ENCODE data around the gene MED27.

MED27 gene

DNA sequence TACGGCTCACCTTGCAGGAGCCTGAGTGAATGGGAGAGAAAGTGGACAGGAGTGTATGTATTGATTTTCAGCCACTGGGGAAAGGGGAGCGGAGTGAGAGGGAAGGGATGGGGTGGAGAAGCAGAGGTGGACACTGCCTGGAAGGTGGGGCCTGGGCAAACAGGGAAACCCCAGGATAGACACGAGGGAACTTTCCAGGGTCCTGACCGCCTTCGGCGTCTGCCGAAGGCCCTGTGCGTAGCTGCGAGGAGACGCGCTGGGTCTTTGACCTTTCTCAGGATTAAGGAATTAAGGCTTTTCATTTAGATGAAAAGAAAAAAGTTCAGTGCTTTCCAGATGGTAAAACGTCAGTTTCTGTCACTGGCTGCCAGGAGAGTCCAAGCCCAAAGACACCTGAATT lies 205.2 kb downstream of the MED27 start:
- no peak for DNase-seq

DNA sequence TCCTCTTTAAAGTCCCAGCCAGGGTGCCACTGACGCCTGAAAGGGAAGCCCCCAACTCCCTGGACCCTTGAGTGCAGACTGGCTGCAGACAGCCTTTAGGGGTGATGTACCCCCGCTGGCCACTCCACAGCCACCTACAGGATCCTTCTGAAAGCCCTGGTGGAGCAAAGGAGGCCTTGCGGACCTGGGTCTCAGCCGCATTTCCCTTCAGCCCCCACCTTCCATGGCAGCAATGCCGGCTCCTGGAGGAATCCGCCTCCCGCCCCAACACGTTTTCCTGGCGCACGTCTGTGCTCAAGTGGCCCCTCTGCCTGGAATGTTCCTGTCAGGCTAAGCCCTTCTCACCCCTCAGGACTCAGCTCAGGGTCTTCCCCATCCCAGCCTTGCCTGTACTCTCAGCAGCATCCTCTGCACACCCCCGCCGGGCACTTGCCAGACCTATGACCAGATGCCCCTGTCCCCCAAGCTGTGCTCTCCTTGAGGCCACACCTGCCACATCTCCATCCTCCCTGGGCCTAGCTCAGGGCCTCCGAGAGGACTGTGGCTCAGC lies 205.7 kb downstream of the MED27 start:
- peak; percentile 44 for DNase-seq

DNA sequence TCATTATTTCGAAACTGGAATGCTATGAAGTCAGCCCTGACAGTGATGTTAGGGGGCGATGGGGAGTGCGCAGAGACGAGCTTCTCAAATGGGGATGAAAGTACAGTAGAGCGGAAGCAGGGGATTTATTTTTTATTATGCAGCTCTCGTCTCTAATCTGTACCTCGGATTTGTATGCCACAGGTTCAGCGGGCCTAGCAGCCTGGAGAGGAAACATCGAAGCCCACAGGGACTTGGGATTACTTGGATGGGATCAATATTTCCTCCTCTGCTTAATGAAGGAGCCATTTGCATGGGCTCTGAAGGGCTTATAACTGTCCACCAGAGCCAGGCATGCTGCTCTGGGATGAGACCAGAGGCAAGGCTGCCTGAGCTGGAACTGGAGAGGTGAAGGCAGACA lies 206.3 kb downstream of the MED27 start:
- peak; percentile 37 for DNase-seq

DNA sequence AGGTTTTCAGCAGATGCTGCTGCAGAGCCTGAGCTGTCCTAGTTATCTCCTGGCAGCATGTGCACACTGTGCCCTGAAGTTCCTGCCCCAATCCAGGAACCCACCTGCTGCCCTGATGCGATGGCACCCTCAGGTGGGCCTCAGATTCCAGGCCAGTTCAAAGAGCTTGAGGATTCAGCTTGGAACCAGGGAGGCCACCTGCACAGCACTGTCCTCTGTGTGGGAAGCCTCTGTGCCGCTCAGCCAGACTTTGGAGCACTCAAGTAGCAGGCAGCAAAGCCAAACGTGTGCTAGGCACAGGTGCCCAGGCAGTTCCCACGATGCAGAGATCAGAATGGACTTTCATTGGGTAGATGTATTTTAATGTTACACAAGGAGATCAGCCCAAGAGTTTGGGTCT lies 207.0 kb downstream of the MED27 start:
- DNase-seq, result peak; percentile 19

DNA sequence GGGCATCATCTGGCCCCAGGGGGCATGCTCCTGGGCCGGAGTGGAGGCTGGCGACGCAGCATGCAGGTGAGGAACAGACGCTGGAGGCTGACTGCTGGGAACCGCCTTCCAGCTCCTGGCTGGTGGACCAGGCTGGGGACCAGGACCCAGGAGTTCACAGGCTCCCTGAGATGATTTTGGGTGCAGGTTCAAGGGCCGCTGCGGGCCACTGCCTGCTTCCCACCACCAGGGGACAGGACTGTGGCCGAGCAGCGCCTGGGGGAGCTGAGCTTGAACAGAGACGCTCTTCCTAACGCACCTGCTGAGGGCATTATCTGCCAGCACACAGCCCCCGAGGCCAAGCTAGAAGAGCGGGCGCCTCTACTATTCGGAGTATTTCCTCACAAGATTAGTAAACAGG lies 207.7 kb downstream of the MED27 start:
- DNase-seq, result peak; percentile 14

DNA sequence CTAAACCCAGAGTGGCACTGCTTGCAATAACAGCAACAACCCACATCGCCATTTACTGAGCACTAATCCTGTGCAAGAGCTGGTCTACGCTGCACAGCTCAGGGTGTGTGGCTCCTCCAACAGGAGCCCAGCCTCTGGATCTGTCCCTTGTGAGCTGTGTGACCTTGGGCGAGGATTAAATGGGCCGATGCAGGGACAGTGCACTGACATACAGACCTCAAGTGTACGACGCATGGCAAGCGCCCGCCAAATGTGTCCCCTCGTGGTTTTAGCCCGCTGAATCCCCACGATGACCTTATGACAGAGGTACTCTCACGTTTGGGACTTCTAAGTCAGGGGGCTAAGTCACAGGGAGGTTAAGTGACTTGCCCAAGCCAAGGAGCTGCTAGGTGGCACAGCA lies 209.5 kb downstream of the MED27 start:
- no peak for DNase-seq

DNA sequence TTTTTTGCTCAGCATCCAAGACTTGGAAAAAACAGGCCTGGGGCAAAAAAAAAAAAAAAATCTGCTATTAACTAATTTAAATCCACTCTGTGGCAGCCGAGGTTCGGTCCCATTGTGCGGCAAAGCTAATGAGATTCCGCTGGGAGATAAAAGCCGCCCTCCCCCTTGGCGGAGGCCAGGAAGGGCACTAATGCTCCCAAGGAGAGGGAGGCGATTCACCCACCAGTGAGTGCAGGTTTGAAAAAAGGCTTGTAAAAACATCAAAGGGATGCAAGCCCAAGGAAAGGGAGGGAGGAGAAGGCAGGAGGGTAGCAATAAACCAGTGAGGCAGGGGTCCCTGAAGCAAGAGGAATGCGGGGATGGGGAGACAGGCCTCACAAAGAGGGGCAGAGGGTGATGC lies 210.3 kb downstream of the MED27 start:
- DNase-seq, result no peak

DNA sequence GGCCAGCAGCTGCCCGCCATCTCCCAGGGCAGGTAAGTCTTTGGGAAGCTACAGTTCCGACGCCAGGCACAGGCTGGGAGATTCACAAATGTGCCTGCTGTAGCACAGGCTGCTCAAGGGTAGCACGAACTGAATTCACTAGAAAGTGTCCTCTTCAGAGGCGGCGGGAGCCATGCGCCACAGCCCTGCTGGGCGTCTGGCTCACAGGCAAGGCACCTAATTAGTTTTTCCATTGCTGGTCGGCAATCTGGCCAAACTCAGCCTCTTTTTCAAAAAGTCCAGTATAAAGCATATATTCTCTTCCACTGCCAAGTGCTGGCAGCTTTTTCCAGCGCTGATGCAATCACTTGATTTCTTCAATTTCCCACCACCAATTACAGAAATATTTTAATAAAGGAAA lies 210.9 kb downstream of the MED27 start:
- no peak for DNase-seq

DNA sequence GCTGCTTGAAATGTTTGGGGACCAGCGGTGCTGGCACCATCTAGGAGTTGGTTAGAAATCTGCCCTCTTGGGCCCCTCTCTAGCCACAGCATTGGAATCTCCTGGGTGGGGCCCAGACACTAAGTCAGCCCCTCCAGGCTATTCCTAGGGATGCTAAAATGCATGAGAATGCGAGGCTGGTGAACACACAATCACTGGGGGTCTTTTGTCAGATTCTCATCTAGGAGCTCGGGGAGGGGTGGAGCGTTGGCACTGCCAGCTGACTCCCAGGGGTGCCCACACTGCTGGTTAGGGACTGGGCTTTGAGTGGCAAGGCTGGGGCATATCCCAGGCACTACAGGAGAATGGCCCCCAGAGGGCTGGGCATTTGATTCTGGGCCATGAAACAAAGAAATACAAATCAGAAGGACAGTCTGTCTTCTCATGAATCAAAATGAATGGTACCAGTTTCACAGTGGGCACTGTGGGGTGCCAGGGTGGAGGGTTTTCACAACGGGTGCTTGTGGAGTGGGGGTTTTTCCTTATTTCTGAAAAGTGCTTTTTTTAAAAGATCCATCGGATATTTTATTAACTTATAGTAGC lies 212.0 kb downstream of the MED27 start:
- DNase-seq, result no peak

DNA sequence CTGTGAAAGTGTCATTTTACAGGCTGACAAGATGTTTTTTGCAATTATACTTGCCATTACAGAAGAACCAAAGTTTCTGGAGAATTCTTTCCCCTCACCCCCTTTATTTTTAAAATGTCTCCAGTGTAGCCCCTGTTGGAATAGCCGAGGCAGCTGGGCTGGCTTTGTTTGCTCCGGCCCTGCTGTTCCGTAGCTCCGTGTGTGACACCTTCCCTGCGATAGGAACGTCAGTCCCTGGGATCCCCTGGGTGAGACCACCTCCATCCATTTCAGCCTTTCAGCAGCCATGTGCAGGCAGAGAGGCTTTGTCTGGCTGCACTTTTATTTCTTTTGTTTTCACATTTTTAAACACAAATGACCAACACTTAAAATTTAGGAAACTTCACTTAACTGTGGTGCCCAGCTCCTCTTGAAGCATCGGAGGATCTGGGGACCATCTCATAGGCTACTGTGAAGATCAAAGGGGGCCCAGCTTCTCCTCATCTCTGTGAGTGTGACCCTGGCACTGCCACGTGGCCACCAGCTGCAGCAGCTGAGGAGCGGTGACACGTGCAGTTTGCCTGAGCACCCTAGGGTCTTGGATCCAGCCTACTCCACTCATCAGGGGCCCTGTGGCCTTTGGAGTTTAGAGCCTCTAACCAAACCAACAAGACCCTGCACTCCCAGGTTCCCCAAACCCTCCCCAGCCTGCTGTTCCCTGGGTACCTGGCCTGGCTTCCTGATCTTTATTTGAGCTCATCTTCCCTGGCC lies 214.0 kb downstream of the MED27 start:
- DNase-seq, result no peak

DNA sequence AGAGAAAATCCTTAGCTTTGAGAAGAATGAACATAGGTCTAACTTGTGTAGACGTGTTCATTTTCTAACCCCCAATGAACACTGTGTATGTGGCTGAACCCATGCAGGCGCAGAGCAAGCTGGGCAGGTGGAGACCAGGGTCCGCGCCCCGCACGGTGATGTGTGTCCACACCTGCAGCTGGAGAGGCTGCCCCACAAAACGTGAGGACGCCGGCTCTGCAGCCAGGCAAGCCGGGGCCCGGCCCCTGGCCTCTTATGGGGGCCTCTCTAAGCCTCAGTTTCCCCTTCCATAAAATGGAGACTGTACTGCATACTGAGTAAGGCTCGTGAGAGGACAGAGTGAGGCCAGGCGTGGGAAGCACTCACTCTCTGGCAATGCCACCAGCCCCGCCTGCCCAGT lies 215.1 kb downstream of the MED27 start:
- no peak for DNase-seq

DNA sequence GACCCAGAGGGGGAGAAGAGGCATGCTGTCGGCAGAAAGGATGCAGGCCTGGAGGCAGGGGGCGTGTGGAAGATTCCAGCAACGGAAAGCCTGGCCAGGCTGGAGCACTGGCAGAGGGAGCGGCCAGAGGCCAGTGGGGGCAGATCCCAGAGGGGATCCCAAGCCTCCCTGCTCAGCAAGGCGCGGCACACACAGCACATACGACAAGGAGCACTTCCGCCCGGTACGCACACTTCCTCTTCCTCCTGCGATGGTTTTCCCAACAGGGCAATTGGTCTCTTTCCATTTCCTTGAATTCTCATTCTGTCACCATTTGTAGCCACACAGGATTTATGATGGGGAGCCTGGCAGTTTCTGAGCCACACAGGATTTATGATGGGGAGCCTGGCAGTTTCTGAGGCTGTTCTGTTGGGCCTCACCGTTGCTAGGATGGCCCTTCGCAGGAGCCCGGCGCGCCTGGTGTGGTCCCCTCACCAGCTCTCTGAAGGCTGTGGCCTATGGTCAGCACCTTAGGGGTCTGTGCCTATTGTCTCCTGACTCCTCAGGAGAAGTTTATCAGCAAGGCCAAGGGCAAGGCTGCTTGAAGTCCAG lies 216.3 kb downstream of the MED27 start:
- DNase-seq, result no peak

DNA sequence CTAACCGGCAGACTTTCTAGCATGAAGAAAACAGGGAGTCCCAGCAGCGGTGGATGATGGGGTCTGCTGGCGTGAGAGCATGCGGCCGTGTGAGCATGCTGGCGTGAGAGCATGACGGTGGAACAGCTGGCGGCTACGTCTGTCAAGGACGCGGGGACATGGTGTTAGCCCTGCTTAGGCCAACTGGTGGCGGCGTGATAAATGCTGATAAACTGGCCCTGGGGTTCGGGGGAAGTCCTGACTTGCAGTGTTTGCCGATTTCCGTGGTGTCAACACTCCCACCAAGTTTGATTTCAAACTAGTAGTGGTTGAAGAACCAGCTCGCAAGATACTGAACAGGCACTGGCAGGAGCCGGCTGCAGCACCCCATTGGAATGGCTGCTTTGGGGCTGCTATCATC lies 217.4 kb downstream of the MED27 start:
- DNase-seq, result no peak

DNA sequence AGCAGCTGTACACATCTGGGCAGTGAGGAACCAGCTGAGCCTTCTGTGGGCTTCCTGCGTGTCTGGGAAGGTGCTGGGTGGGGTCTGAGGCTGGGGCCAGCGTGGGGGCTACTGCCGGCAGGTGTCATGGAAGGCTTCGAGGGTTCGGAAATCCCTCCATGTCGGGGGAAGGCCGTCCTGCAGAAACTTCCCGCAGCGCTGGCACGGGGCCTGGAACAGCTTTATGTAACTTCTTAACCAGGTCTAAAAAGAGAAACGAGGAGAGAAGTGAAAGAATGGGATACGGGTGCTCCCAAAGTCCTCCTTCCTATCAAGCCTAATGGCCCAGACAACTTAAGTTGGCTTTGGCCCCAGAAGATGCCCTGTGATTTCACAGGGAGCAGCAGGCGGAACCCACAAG lies 219.2 kb downstream of the MED27 start:
- no peak for DNase-seq

DNA sequence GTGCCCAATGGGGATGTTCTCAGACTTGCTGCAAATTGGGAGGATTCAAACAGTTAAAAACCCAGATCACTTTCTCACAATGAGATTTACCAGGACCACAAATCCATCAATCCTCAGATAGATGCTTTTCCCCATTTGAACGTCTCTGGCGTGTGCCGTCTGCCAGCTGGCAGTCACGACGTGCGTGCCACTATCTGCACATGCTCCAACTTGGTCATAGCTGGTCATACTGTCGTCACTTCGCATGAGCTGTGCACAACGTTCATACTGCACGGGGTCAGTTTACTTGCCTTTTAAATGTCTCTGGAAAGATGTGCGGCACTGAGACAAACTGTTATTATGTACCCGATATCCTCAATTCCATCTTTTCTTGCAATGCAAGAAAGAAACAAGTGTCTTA lies 221.5 kb downstream of the MED27 start:
- no peak for DNase-seq

DNA sequence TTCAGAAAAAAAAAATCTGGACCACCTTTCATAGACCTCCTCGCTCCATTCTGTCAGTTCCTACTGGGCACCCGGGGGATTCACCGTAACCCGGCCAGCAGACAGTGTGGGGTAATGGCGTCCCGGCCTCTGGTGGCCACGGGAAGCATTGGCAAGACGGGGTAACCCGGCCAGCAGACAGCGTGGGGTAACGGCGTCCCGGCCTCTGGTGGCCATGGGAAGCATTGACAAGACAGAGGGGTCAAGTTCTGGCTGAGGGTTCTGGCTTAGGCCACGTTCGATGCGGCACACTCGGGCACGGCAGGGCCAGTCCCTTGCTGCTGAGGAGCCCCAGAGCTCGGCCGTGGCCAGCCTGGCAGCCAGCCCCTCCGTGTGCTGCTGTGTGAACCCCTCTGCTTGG lies 223.6 kb downstream of the MED27 start:
- DNase-seq, result no peak

DNA sequence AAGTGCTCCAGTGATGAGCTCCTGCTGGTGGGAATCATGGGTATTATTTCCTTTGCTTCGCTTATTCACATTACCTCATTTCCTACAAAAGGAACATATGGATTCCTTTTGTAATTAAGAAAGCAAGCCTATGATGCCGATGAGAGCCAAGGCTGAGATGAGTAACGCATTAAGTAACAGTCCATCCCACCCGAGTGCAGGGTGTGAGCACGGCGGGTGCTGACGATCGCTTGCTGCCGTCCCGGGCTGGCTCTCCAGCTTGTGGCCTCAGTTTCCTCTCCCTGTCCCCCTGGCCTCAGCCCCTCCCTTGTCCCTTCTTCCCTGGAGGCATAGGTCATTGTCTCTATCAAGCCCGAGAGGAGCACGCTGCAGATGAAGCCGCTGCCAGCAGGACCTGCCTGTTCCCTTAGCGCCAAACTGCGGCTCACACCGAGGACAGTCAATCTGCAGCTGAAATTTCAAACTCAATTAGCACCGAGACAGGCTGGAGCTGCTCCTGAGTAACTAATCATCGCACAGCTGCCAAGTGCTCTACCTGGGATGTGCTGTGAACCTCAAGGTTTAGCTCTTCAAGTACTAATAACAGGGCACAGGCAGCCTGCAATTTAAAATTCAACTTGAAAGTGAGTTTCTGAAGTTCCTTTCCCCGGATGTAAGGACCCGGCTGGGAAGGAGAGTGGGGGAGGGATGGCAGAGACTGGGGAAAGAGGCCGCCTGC lies 224.6 kb downstream of the MED27 start:
- DNase-seq, result no peak

DNA sequence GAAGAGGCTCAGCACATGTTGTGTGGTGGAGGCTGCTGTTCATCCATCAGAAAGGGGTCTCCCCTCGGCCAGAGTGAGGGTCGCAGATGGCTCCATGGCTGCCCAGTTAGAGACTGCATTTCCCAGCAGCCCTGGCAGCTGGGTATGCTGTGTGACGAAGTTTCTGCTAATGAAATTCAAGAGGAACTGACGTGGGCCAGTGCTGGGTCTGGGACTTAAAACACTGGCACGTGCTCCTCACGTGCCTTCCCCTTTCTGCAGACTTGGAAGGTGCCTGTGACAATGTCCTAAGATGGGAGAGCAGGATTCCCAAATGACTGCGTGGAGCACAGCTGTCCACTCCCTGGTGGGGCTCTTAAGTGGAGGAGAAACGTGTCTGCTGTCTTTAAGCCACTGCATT lies 225.3 kb downstream of the MED27 start:
- no peak for DNase-seq

DNA sequence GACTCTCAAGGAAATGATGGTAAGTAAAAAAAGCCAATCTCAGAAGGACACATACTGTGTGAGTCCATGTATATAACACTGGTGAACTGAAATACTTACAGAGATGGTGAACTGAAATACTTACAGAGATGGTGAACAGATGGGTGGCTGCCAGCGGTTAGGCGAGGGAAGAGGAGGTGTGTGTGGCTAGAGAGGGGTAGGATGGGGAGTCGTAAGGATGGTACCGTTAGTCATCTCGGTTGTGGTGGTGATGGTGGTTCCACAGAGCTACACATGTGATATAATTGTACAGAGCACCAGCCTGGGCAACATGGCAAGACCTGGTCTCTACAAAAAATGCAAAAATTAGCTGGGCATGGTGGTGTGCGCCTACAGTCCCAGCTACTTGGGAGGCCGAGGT lies 226.2 kb downstream of the MED27 start:
- DNase-seq, result no peak

DNA sequence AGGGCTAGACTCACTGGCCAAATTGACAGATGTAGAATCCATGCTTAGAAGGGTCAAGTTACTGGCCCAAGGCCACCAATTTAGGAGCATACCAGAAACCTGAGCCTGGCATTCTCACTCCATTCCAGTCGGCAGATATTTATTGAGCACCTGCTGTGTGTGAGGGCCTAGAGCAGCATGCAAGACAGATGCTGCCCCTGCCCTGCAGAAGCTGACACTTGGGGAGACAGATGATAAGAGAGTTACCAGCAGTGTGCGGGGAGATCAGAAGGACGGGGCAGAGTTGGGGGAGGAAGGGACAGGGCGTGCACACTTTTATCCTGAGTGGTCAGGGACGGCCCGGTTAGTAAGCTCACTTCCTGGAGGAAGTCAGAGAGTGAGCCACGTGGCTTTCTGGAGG lies 228.3 kb downstream of the MED27 start:
- no peak for DNase-seq

DNA sequence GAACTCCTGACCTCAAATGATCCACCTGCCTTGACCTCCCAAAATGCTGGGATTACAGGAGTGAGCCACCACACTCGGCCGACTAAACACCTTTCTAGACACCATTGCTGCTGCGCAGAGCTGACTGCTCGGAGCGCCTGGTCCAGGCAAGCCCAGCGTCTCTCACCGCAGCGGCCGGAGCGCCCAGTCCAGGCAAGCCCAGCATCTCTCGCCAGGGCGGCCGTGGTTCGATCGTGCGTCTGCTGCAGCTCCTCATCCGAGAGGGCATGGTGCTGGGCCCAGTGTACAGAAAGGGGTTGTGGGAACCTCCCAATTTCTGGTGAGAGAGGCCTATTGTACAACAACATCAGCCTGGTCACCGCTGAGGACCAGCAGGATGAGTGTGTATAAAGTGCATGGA lies 230.3 kb downstream of the MED27 start:
- DNase-seq, result no peak

DNA sequence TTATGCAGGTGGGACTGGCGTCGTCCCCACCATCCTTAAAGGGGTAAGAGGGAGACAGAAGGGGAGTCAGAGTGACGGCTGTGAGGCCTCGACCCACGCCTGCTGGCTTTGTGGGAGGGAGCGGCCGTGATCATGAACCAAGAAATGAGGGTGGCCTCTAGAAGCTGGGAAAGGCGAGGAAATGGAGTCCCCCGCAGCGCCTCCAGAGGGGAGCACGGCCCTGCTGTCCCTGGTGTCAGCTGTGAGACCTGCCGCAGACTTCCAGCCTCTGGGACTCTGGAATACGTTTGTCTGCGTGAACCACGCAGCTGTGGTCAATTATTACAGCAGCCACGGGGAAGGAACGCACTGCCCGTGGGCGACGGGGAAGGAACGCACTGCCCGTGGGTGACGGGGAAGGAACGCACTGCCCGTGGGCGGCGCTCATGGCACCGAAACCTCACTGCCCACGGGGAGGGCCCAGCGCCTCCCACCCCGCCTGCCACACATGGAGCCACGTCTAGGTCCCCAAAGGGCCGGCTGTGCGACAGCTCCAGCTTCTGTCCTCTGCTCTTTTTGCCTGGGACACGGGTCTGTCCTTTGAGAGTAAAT lies 231.0 kb downstream of the MED27 start:
- DNase-seq, result no peak

DNA sequence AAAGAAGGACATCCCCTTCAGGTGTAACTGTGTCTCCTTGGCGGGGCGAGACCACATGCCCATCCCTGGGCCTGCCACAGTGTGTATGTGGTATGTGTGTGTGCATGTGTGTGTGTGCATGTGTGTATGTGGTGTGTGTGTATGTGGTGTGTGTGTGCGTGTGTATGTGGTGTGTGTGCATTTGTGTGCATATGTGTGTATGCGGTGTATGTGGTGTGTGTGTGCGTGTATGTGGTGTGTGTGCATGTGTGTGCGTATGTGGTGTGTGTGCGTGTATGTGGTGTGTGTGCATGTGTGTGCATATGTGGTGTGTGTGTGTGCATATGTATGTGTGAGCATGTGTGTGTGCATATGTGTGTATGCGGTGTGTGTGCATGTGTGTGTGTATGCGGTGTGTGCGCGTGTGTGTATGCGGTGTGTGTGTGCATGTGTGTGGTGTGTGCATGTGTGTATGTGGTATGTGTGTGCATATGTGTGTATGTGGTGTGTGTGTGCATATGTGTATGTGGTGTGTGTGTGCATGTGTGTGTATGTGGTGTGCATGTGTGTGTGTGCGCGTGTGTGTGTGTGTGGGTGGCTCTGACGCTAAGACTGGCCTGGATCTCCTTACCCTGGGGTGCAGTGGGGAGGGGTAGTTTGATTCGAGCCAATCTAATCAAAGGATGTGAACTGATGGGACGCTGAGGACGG lies 231.9 kb downstream of the MED27 start:
- no peak for DNase-seq

Data from activated effector memory CD4-positive, alpha-beta T cell treated with anti-CD3 and anti-CD28 coated beads, Interleukin-2, amount 50 U/mL, for 16 hours (primary cell).